Measurements from ENCODE around the gene CASQ2.
"Not testable (repeated sequence)": the region's sequence is repeated elsewhere in the genome, so short reads cannot be mapped to it uniquely, and the experiment has no call there.

The CASQ2 gene

GRCh38 chr1:115779075-115779474 is 10.6 kb upstream of the CASQ2 start:
- DNase-seq: not testable (repeated sequence)

GRCh38 chr1:115771847-115772457 is 3.4 kb upstream of the CASQ2 start:
- DNase-seq: peak; percentile 15

- no peak for DNase-seq
Observed at GRCh38 chr1:115771094-115771846, 2.8 kb upstream of the CASQ2 start.

GRCh38 chr1:115767403-115767802 is 1.1 kb downstream of the CASQ2 start:
- DNase-seq: no peak

- no peak for DNase-seq
Observed at GRCh38 chr1:115765091-115765490, 3.4 kb downstream of the CASQ2 start.

- no peak for DNase-seq
Observed at GRCh38 chr1:115764541-115764940, 4.0 kb downstream of the CASQ2 start.

GRCh38 chr1:115762779-115763178 is 5.7 kb downstream of the CASQ2 start:
- no peak for DNase-seq

GRCh38 chr1:115761601-115762302 is 6.8 kb downstream of the CASQ2 start:
- DNase-seq: no peak

- no peak for DNase-seq
Observed at GRCh38 chr1:115757856-115758255, 10.7 kb downstream of the CASQ2 start.

GRCh38 chr1:115757326-115757725 is 11.2 kb downstream of the CASQ2 start:
- no peak for DNase-seq

GRCh38 chr1:115755456-115756370 is 12.8 kb downstream of the CASQ2 start:
- DNase-seq: no peak

GRCh38 chr1:115753830-115754229 is 14.7 kb downstream of the CASQ2 start:
- DNase-seq: no peak

- no peak for DNase-seq
Observed at GRCh38 chr1:115753361-115753760, 15.2 kb downstream of the CASQ2 start.

- DNase-seq: no peak
Observed at GRCh38 chr1:115748401-115749150, 19.9 kb downstream of the CASQ2 start.

- no peak for DNase-seq
Observed at GRCh38 chr1:115746021-115746690, 22.4 kb downstream of the CASQ2 start.

GRCh38 chr1:115744646-115745275 is 23.8 kb downstream of the CASQ2 start:
- no peak for DNase-seq

- no peak for DNase-seq
Observed at GRCh38 chr1:115740811-115741210, 27.7 kb downstream of the CASQ2 start.

GRCh38 chr1:115732316-115732715 is 36.2 kb downstream of the CASQ2 start:
- DNase-seq: no peak

GRCh38 chr1:115729756-115730155 is 38.8 kb downstream of the CASQ2 start:
- DNase-seq: no peak

GRCh38 chr1:115728341-115728740 is 40.2 kb downstream of the CASQ2 start:
- DNase-seq: no peak

GRCh38 chr1:115727706-115728249 is 40.7 kb downstream of the CASQ2 start:
- no peak for DNase-seq

All from CD4-positive, alpha-beta T cell treated with Interleukin-12 subunit alpha and Interleukin-12 subunit beta, for 1 hour (primary cell).